Measurements from ENCODE around the gene KCTD15.
"Not testable (repeated sequence)": the region's sequence is repeated elsewhere in the genome, so short reads cannot be mapped to it uniquely, and the experiment has no call there.

KCTD15 gene

GRCh38 chr19:33809960-33810359 lies 13.3 kb downstream of the KCTD15 start:
- no peak overlapping the region for H3K4me3 Mint-ChIP-seq
- no peaks in the 10 kb centered on the region for H3K36me3 Mint-ChIP-seq (ENCODE audit: low read depth)
- H3K9me3 Mint-ChIP-seq: no peaks in the 10 kb centered on the region
- peaks cover 6% of the 10 kb centered on the region for H3K4me1 Mint-ChIP-seq (ENCODE audit: low read depth)
- no peak for DNase-seq (ENCODE audit: low spot score)
- H3K27me3 Mint-ChIP-seq (ENCODE audit: low read depth): no peaks in the 10 kb centered on the region
- H3K27ac Mint-ChIP-seq: no peak overlapping the region

DNA sequence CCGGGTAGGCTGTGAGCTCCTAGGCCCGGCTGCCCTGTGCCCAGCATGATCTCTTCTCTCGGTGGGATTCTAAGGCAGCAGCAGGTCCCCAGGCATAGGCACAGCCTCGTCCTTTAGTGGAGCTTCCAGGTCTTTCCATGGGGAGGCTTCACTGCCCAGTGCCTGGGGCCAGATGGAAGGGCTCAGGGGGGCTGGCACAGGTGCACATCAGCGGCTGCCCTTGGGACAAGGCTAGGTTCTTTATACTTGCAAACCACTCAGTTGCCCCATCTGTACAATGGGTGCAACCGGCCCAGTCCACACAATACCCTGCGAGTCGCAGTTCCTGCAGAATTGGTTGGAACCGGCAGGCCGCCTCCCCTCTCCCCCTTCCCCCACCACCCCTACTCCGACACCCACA lies 14.2 kb downstream of the KCTD15 start:
- Mint-ChIP-seq H3K27ac (no peak overlapping the region), H3K9me3 (no peaks in the 10 kb centered on the region), H3K36me3 (ENCODE audit: low read depth) (no peaks in the 10 kb centered on the region), H3K4me1 (ENCODE audit: low read depth) (peaks cover 6% of the 10 kb centered on the region), H3K4me3 (no peak overlapping the region), H3K27me3 (ENCODE audit: low read depth) (no peaks in the 10 kb centered on the region)
- DNase-seq (ENCODE audit: low spot score): no peak

DNA sequence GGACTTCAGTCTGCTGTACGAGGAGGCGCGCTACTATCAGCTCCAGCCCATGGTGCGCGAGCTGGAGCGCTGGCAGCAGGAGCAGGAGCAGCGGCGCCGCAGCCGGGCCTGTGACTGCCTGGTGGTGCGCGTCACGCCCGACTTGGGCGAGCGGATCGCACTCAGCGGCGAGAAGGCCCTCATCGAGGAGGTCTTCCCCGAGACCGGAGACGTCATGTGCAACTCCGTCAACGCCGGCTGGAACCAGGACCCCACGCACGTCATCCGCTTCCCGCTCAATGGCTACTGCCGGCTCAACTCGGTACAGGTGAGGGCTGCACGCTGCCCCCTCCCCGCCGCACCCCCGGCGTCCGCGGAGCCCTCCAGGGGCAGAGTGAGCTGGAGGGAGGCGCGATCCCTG lies 14.6 kb downstream of the KCTD15 start:
- Mint-ChIP-seq H3K4me1 (ENCODE audit: low read depth) (peaks cover 2% of the 10 kb centered on the region), H3K36me3 (ENCODE audit: low read depth) (no peaks in the 10 kb centered on the region), H3K27me3 (ENCODE audit: low read depth) (no peaks in the 10 kb centered on the region), H3K4me3 (no peak overlapping the region), H3K27ac (no peak overlapping the region), H3K9me3 (no peaks in the 10 kb centered on the region)
- DNase-seq (ENCODE audit: low spot score): no peak

GRCh38 chr19:33811736-33812387 lies 15.2 kb downstream of the KCTD15 start:
- Mint-ChIP-seq H3K27ac (no peak overlapping the region), H3K36me3 (ENCODE audit: low read depth) (no peaks in the 10 kb centered on the region), H3K9me3 (no peaks in the 10 kb centered on the region), H3K27me3 (ENCODE audit: low read depth) (peaks cover under 1% of the 10 kb centered on the region), H3K4me1 (ENCODE audit: low read depth) (peaks cover 2% of the 10 kb centered on the region), H3K4me3 (no peak overlapping the region)
- no peak for DNase-seq (ENCODE audit: low spot score)

GRCh38 chr19:33812388-33813330 lies 16.0 kb downstream of the KCTD15 start:
- Mint-ChIP-seq H3K27me3 (ENCODE audit: low read depth) (peaks cover 4% of the 10 kb centered on the region), H3K4me1 (ENCODE audit: low read depth) (peaks cover 6% of the 10 kb centered on the region), H3K9me3 (no peaks in the 10 kb centered on the region), H3K4me3 (no peak overlapping the region), H3K36me3 (ENCODE audit: low read depth) (no peaks in the 10 kb centered on the region), H3K27ac (no peak overlapping the region)
- no peak for DNase-seq (ENCODE audit: low spot score)

DNA sequence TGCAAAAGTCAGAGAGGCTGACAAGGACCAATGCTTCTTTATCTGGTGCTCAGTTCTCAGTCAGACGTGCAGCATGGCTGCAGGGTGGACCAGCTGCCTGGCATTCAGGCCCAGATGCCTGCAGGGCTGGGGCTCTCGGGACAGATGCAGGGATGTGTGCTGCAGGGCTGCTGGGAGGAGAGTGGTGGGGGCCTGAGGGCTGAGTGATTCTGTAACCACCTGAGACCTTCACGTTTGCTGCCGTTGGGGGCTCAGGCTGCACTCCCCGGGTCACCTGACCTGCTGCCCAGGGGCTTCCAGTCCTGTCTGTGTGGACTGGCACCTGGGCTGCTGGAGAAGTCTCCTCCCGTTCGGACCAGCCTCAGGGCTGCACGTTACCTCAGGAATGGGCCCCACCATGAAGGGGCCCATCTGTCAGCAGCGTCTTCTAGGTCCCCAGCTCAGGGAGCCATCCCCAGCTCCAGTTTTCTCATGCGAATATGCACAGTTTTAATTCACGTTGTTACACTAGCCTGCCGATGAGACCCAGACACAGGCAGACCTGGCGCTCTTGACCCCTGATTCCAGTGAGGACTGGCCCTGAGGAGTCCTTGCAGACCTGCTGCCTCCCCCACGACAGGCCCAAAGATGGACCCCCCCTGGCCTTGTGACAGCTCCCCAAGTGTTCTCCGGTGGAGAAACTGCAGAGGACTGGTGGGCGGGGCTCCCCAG lies 16.9 kb downstream of the KCTD15 start:
- H3K4me1 Mint-ChIP-seq (ENCODE audit: low read depth): peaks cover 6% of the 10 kb centered on the region
- H3K27ac Mint-ChIP-seq: no peak overlapping the region
- DNase-seq (ENCODE audit: low spot score): no peak
- no peak overlapping the region for H3K4me3 Mint-ChIP-seq
- H3K27me3 Mint-ChIP-seq (ENCODE audit: low read depth): peaks cover 4% of the 10 kb centered on the region
- H3K9me3 Mint-ChIP-seq: no peaks in the 10 kb centered on the region
- H3K36me3 Mint-ChIP-seq (ENCODE audit: low read depth): no peaks in the 10 kb centered on the region

DNA sequence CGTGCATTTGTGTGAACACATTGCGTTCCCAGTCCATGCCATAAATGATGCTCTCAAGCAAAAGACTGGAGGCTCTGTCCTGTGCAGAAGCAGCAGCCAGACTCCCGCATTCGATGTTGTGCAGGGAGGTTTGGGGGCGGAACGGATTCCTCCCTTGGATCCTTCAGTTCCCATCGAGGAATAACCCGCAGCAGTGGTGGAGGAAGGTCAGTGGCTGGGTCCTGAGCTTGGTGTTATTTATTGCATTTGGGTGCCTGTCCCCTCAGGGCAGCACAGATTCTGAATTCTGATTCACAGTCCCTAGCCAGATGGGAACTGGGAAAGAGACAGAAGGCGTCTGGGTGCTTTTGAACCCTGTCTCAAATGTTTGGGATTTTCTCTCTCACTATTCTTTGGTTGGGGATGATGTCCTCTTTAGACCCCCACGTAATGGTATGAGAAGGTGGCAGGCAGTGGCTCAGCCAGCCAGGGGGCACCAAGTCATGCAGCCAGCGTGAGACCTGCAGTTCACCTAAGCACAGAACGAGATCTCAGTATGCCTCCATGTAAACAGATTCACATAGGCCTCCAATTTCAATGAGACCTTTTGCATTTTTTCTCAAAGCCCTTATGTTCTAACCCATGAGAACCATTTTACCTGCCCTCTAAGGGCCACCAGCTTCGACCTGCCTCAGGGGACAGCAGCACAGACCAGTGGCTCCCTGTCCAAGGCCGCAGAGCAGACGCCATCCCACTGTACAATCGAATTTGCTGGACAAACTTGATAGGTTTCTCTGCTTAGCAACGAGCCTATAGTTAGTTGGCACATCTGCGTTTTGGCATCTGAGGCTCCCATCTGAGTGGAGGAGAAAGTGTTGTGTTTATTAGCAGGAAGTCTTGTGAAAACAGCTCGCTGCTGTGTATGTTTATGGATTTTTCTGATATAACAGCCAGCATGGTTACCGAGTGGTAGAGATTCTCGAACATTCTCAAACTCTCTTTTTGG lies 17.8 kb downstream of the KCTD15 start:
- no peak for DNase-seq (ENCODE audit: low spot score)
- Mint-ChIP-seq H3K4me3 (no peak overlapping the region), H3K4me1 (ENCODE audit: low read depth) (peaks cover 12% of the 10 kb centered on the region), H3K27ac (no peak overlapping the region), H3K9me3 (no peaks in the 10 kb centered on the region), H3K36me3 (ENCODE audit: low read depth) (no peaks in the 10 kb centered on the region), H3K27me3 (ENCODE audit: low read depth) (peaks cover 4% of the 10 kb centered on the region)

- no peak overlapping the region for H3K4me3 Mint-ChIP-seq
These were observed 19.0 kb downstream of the KCTD15 start for GRCh38 chr19:33815380-33816340.

GRCh38 chr19:33818411-33818810 lies 21.7 kb downstream of the KCTD15 start:
- no peak for DNase-seq (ENCODE audit: low spot score)
- Mint-ChIP-seq H3K4me3 (peak overlapping the region; percentile 8), H3K27me3 (ENCODE audit: low read depth) (peaks cover 4% of the 10 kb centered on the region), H3K9me3 (no peaks in the 10 kb centered on the region), H3K36me3 (ENCODE audit: low read depth) (no peaks in the 10 kb centered on the region), H3K27ac (no peak overlapping the region), H3K4me1 (ENCODE audit: low read depth) (peaks cover 26% of the 10 kb centered on the region)

More at GRCh38 chr19:33815380-33816340, 19.0 kb downstream of the KCTD15 start:
- Mint-ChIP-seq H3K9me3 (no peaks in the 10 kb centered on the region), H3K36me3 (ENCODE audit: low read depth) (no peaks in the 10 kb centered on the region), H3K27ac (no peak overlapping the region), H3K27me3 (ENCODE audit: low read depth) (peaks cover 4% of the 10 kb centered on the region), H3K4me1 (ENCODE audit: low read depth) (peaks cover 15% of the 10 kb centered on the region)
- DNase-seq (ENCODE audit: low spot score): no peak

DNA sequence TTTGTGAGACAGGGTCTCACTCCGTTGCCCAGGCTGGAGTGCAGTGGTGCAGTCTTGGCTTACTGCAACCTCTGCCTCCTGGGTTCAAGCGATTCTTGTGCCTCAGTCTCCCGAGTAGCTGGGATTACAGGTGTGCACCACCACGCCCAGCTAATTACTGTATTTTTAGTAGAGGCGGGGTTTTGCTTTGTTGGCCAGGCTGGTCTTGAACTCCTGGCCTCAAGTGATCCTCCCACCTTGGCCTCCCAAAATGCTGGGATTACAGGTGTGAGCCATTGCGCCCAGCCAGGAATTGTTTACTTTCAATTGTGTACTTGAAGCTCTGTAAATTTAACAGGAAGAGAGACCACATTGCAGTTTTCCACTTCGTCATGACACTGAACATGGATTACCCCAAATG lies 22.4 kb downstream of the KCTD15 start:
- Mint-ChIP-seq H3K4me3 (peak overlapping the region; percentile 70), H3K27ac (peak overlapping the region; percentile 81), H3K4me1 (ENCODE audit: low read depth) (peaks cover 26% of the 10 kb centered on the region)
- H3K27me3 Mint-ChIP-seq (ENCODE audit: low read depth); DNase-seq (ENCODE audit: low spot score); H3K36me3 Mint-ChIP-seq (ENCODE audit: low read depth); H3K9me3 Mint-ChIP-seq: not testable (repeated sequence)

GRCh38 chr19:33819506-33819879 lies 22.8 kb downstream of the KCTD15 start:
- Mint-ChIP-seq H3K9me3 (no peaks in the 10 kb centered on the region), H3K4me1 (ENCODE audit: low read depth) (peaks cover 26% of the 10 kb centered on the region), H3K36me3 (ENCODE audit: low read depth) (no peaks in the 10 kb centered on the region), H3K4me3 (peak overlapping the region; percentile 70), H3K27ac (peak overlapping the region; percentile 81), H3K27me3 (ENCODE audit: low read depth) (peaks cover 4% of the 10 kb centered on the region)
- DNase-seq (ENCODE audit: low spot score): no peak
